GM23338 (cell line): ENCODE results near the gene ZNF581. TPM values are rescaled to one million over a fixed set of nuclear protein-coding genes. Genes with fewer than 3 reads are reported as not detected.

Experiments
- ATAC-seq: fragments of 200-7000 bp; cut with Tn5 transposase; 3 replicates; pipeline ENCODE4 v1.9.1; 2020
- DNase-seq: peaks from one replicate; pipeline ENCODE4 v3.0.0-alpha.2; 2015; ENCODE audit warnings: low spot score
- H2AFZ ChIP-seq: fragments of 200-600 bp; sonication (generic); 2 replicates; pipeline ENCODE4 v1.8.0; 2016; ENCODE audit warnings: antibody characterized with exemption, mild to moderate bottlenecking, moderate library complexity
- H3F3A ChIP-seq: fragments of 200-600 bp; sonication (generic); replicated peaks from 2 replicates; pipeline ENCODE4 v1.8.0; 2017; ENCODE audit warnings: antibody characterized with exemption, mixed run types, low read depth
- H3K27ac ChIP-seq: fragments of 200-600 bp; sonication (generic); 2 replicates; pipeline ENCODE4 v1.6.1; 2016; ENCODE audit warnings: low read depth
- H3K27me3 ChIP-seq: fragments of 200-600 bp; sonication (generic); 2 replicates; pipeline ENCODE4 v1.8.0; 2016; ENCODE audit warnings: mild to moderate bottlenecking, mixed run types, moderate library complexity; ENCODE audit not compliant: insufficient read depth
- H3K36me3 ChIP-seq: fragments of 200-600 bp; sonication (generic); 2 replicates; pipeline ENCODE4 v1.8.0; 2016; ENCODE audit warnings: mild to moderate bottlenecking; ENCODE audit not compliant: insufficient read depth
- H3K4me1 ChIP-seq: fragments of 200-600 bp; sonication (generic); 2 replicates; pipeline ENCODE4 v1.8.0; 2016; ENCODE audit warnings: mild to moderate bottlenecking, moderate library complexity; ENCODE audit not compliant: insufficient read depth
- H3K4me2 ChIP-seq: fragments of 200-600 bp; sonication (generic); 2 replicates; pipeline ENCODE4 v1.7.1; 2017; ENCODE audit warnings: mixed run types
- H3K4me3 ChIP-seq: fragments of 200-600 bp; sonication (generic); 2 replicates; pipeline ENCODE4 v1.6.1; 2016; ENCODE audit warnings: mixed run types
- H3K79me2 ChIP-seq: fragments of 200-600 bp; sonication (generic); replicated peaks from 2 replicates; pipeline ENCODE4 v1.8.0; 2017; ENCODE audit warnings: mild to moderate bottlenecking; ENCODE audit not compliant: insufficient read depth
- H3K9me2 ChIP-seq: fragments of 200-600 bp; sonication (generic); 2 replicates; pipeline ENCODE4 v1.8.0; 2017; ENCODE audit not compliant: insufficient read depth
- H4K20me1 ChIP-seq: fragments of 200-600 bp; sonication (generic); replicated peaks from 2 replicates; pipeline ENCODE4 v1.8.0; 2017; ENCODE audit warnings: mild to moderate bottlenecking; ENCODE audit not compliant: insufficient read depth
- H3K27ac Mint-ChIP-seq: 2 replicates; pipeline ENCODE4 v1.8.0; 2020; ENCODE audit warnings: inconsistent platforms, mild to moderate bottlenecking, moderate library complexity, mixed read lengths
- H3K27me3 Mint-ChIP-seq: 3 replicates; pipeline ENCODE4 v1.8.0; 2022; ENCODE audit warnings: low read depth, mild to moderate bottlenecking, moderate library complexity, mixed read lengths, inconsistent platforms; ENCODE audit not compliant: insufficient read depth, poor library complexity
- H3K36me3 Mint-ChIP-seq: 3 replicates; pipeline ENCODE4 v1.8.0; 2021; ENCODE audit warnings: low read depth, mild to moderate bottlenecking, inconsistent platforms, moderate library complexity, mixed read lengths
- H3K4me1 Mint-ChIP-seq: 3 replicates; pipeline ENCODE4 v1.8.0; 2020; ENCODE audit warnings: mild to moderate bottlenecking, inconsistent platforms, mixed read lengths
- H3K4me3 Mint-ChIP-seq: 3 replicates; pipeline ENCODE4 v1.8.0; 2021; ENCODE audit warnings: moderate library complexity, mild to moderate bottlenecking, inconsistent platforms, mixed read lengths
- H3K9me3 Mint-ChIP-seq: 3 replicates; pipeline ENCODE4 v1.8.0; 2020; ENCODE audit warnings: moderate library complexity, mild to moderate bottlenecking, inconsistent platforms, mixed read lengths
- CREB1 ChIP-seq: fragments of 250-450 bp; sonication (Bioruptor Pico); IDR thresholded peaks from 2 replicates; pipeline ENCODE4 v1.5.0; 2020; ENCODE audit warnings: low read depth, mild to moderate bottlenecking, moderate library complexity
- CTCF ChIP-seq, 2 experiments: fragments of 200-600 bp in 1 of 2; sonication (generic) in 1 of 2; conservative IDR thresholded peaks; 2 replicates each; pipeline versions ENCODE4 v1.5.1 to v1.6.1; 2016 to 2017; ENCODE audit warnings: antibody characterized with exemption in 2 of 2, low read depth in 2 of 2, mild to moderate bottlenecking in 2 of 2, moderate library complexity in 1 of 2
- ETS1 ChIP-seq: IDR thresholded peaks from 2 replicates; pipeline ENCODE4 v1.6.1; 2016; ENCODE audit warnings: antibody characterized with exemption
- EZH2phosphoT487 ChIP-seq: fragments of 200-600 bp; sonication (generic); IDR thresholded peaks from one replicate; pipeline ENCODE4 v1.8.1; 2018; ENCODE audit warnings: antibody characterized with exemption; ENCODE audit not compliant: unreplicated experiment
- JUNB ChIP-seq: IDR thresholded peaks from one replicate; pipeline ENCODE4 v1.6.1; 2016; ENCODE audit warnings: antibody characterized with exemption; ENCODE audit not compliant: unreplicated experiment
- NANOG ChIP-seq: IDR thresholded peaks from 2 replicates; pipeline ENCODE4 v1.6.1; 2016; ENCODE audit warnings: antibody characterized with exemption, borderline replicate concordance
- POLR2AphosphoS5 ChIP-seq: IDR thresholded peaks from 2 replicates; pipeline ENCODE4 v1.6.1; 2016; ENCODE audit warnings: antibody characterized with exemption, low read depth
- REST ChIP-seq: IDR thresholded peaks from one replicate; pipeline ENCODE4 v1.6.1; 2018; ENCODE audit warnings: antibody characterized with exemption; ENCODE audit not compliant: unreplicated experiment
- STAT1 ChIP-seq: IDR thresholded peaks from one replicate; pipeline ENCODE4 v1.6.1; 2016; ENCODE audit warnings: antibody characterized with exemption; ENCODE audit not compliant: unreplicated experiment
- ZNF114 ChIP-seq: fragments of 250-450 bp; sonication (Bioruptor Pico); IDR thresholded peaks from 2 replicates; pipeline ENCODE4 v1.5.0; 2020; ENCODE audit warnings: mild to moderate bottlenecking, moderate library complexity
- ZNF331 ChIP-seq: fragments of 250-450 bp; sonication (Bioruptor Pico); IDR thresholded peaks from 2 replicates; pipeline ENCODE4 v1.5.0; 2020; ENCODE audit warnings: low read depth, mild to moderate bottlenecking, moderate library complexity
- ZNF462 ChIP-seq: fragments of 250-450 bp; sonication (Bioruptor Pico); IDR thresholded peaks from 2 replicates; pipeline ENCODE4 v1.5.0; 2020; ENCODE audit warnings: mild to moderate bottlenecking, moderate library complexity
- polyA plus RNA-seq: library from polyadenylated mRNA; unstranded; fragments of >200 nt; fragmentation: Nextera tagmentation; extraction: Ambion mirVana; gene quantifications from 2 replicates; pipeline ENCODE4 v1.2.1, GENCODE V29; 2016
- total RNA-seq: library from RNA; depleted of rRNA; stranded (reverse); fragments of >200 nt; shearing (Covaris generic); gene quantifications from 2 replicates; pipeline ENCODE4 v1.2.3, GENCODE V29; 2014

Gene ZNF581
- total and polyA plus RNA-seq, 2 experiments from 2014 or later, result 48.5 to 87.6 TPM

GRCh38 chr19:55672418-55672817 is 29.0 kb downstream of the ZNF581 start:
- Mint-ChIP-seq H3K27me3 (peaks cover 42% of the 10 kb centered on the region), H3K27ac (peak overlapping the region; percentile 86), H3K4me1 (peaks cover 40% of the 10 kb centered on the region)

More at GRCh38 chr19:55672418-55672817, 29.0 kb downstream of the ZNF581 start:
- Histone ChIP-seq H3K4me2 (0 out of 2 replicates have a peak overlapping the region, but pooled peaks have one; percentile 38), H3K27me3 (no peaks in the 10 kb centered on the region), H3K79me2 (peaks cover 69% of the 10 kb centered on the region), H3K9me2 (no peaks in the 10 kb centered on the region), H3K36me3 (peaks cover 14% of the 10 kb centered on the region), H3K4me1 (peaks cover 32% of the 10 kb centered on the region), H3K4me3 (no peak overlapping the region), H2AFZ (no peak overlapping the region), H3K27ac (peak overlapping the region; percentile 74), H3F3A (peaks cover 47% of the 10 kb centered on the region), H4K20me1 (peaks cover 43% of the 10 kb centered on the region)
- ATAC-seq, result no peak
- no peak for DNase-seq
- TF ChIP-seq ZNF331 (no peak), CREB1 (CRISPR knock-in tag) (no peak), CTCF (conservative IDR thresholded peaks at IDR 0.05; ENCODE audit: low read depth in 2 of 2) (no peak), POLR2AphosphoS5 (no peak), ZNF114 (CRISPR knock-in tag) (no peak), ETS1 (no peak), STAT1 (no peak), JUNB (no peak), REST (no peak), EZH2phosphoT487 (no peak), ZNF462 (no peak), NANOG (no peak)
- Mint-ChIP-seq H3K9me3 (peaks cover 4% of the 10 kb centered on the region; the same call in 2 of the 3 replicates), H3K36me3 (peaks cover 69% of the 10 kb centered on the region), H3K4me3 (peak overlapping the region; percentile 42; the same call in 2 of the 3 replicates)
